ENCODE measurements around the gene GALE.

Gene GALE

DNA sequence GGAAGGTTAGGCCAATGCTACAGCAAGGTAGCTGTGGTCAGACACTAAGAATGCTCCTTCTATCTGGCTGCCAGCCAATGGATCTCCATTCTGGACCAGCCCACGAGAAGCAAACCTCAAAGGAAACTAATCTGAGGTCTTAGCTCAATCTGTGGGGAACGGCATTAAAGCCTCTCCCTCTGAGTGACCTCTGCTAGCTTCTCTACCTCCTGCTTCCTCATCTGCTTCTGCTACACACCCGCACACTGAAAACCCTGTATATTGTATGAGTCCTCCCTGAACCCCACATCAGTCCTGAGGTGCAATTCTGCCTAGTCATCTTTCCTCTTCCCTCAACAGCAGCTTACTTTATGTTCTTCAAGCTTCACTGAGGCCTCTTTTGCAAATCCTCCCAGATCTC is 6.9 kb upstream of the GALE start:
- TF ChIP-seq FOXP2 (optimal IDR thresholded peaks at IDR 0.05; ENCODE audit: borderline replicate concordance, extremely low read depth, extremely low read length, insufficient read depth) (no peak), POLR2AphosphoS5 (IDR thresholded peaks at IDR 0.05; ENCODE audit: low read depth, low read length) (no peak), SIN3A (IDR thresholded peaks at IDR 0.05; ENCODE audit: borderline replicate concordance, insufficient read depth, low read length) (no peak), TAF1 (IDR thresholded peaks at IDR 0.05; ENCODE audit: borderline replicate concordance, insufficient read depth, low read length) (no peak)

DNA sequence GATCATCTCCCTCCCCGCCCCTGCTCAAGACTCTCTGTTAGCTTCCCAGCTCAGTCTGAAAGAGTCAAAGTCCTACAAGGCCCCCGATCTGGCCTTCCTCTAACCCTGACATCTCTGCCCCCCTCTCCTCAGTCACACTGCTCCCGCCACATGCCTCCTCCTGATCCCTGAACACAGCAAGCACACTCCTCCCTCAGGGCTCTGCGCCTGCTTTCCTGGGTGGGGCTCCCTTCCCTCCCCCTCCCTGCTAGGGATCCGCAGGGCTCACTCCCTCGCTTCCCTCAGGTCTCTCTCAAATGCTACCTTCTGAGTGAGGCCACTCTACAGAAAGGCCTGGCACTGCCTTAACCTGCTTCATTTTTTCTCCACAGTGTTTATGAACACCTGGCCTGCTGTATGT is 5.7 kb upstream of the GALE start:
- TF ChIP-seq SIN3A (IDR thresholded peaks at IDR 0.05; ENCODE audit: borderline replicate concordance, insufficient read depth, low read length) (no peak), TAF1 (IDR thresholded peaks at IDR 0.05; ENCODE audit: borderline replicate concordance, insufficient read depth, low read length) (no peak), POLR2AphosphoS5 (IDR thresholded peaks at IDR 0.05; ENCODE audit: low read depth, low read length) (no peak), FOXP2 (optimal IDR thresholded peaks at IDR 0.05; ENCODE audit: borderline replicate concordance, extremely low read depth, extremely low read length, insufficient read depth) (no peak)
- TF ChIP-seq, protein P1, sequence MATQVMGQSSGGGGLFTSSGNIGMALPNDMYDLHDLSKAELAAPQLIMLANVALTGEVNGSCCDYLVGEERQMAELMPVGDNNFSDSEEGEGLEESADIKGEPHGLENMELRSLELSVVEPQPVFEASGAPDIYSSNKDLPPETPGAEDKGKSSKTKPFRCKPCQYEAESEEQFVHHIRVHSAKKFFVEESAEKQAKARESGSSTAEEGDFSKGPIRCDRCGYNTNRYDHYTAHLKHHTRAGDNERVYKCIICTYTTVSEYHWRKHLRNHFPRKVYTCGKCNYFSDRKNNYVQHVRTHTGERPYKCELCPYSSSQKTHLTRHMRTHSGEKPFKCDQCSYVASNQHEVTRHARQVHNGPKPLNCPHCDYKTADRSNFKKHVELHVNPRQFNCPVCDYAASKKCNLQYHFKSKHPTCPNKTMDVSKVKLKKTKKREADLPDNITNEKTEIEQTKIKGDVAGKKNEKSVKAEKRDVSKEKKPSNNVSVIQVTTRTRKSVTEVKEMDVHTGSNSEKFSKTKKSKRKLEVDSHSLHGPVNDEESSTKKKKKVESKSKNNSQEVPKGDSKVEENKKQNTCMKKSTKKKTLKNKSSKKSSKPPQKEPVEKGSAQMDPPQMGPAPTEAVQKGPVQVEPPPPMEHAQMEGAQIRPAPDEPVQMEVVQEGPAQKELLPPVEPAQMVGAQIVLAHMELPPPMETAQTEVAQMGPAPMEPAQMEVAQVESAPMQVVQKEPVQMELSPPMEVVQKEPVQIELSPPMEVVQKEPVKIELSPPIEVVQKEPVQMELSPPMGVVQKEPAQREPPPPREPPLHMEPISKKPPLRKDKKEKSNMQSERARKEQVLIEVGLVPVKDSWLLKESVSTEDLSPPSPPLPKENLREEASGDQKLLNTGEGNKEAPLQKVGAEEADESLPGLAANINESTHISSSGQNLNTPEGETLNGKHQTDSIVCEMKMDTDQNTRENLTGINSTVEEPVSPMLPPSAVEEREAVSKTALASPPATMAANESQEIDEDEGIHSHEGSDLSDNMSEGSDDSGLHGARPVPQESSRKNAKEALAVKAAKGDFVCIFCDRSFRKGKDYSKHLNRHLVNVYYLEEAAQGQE (IDR thresholded peaks at IDR 0.05; ENCODE audit: insufficient read depth in 1 of 2, low read depth in 2 of 2, low read length in 2 of 2) = no peak

DNA sequence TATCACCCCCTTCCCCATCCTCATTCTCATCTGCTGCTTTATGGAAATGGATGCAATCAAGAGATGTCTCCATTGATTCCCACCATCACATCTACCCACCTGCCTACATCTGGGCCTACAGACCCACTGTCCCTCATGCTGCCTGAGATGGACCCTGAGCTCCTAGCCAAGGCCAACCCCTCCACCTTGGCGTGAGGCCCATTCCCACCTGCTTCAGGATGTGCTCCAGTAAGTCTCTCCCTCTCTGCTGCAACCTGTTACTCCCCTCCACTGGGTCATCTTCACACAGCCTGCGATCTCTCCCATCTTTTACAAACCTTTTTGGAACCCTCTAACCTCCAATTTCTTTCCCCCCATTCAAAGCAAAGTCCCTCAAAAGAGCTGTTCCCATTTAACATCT is 4.5 kb upstream of the GALE start:
- TF ChIP-seq TAF1 (IDR thresholded peaks at IDR 0.05; ENCODE audit: borderline replicate concordance, insufficient read depth, low read length) (no peak), FOXP2 (optimal IDR thresholded peaks at IDR 0.05; ENCODE audit: borderline replicate concordance, extremely low read depth, extremely low read length, insufficient read depth) (no peak), SIN3A (IDR thresholded peaks at IDR 0.05; ENCODE audit: borderline replicate concordance, insufficient read depth, low read length) (no peak), POLR2AphosphoS5 (IDR thresholded peaks at IDR 0.05; ENCODE audit: low read depth, low read length) (no peak)
- TF ChIP-seq, protein P1 (IDR thresholded peaks at IDR 0.05; ENCODE audit: insufficient read depth in 1 of 2, low read depth in 2 of 2, low read length in 2 of 2) = no peak

DNA sequence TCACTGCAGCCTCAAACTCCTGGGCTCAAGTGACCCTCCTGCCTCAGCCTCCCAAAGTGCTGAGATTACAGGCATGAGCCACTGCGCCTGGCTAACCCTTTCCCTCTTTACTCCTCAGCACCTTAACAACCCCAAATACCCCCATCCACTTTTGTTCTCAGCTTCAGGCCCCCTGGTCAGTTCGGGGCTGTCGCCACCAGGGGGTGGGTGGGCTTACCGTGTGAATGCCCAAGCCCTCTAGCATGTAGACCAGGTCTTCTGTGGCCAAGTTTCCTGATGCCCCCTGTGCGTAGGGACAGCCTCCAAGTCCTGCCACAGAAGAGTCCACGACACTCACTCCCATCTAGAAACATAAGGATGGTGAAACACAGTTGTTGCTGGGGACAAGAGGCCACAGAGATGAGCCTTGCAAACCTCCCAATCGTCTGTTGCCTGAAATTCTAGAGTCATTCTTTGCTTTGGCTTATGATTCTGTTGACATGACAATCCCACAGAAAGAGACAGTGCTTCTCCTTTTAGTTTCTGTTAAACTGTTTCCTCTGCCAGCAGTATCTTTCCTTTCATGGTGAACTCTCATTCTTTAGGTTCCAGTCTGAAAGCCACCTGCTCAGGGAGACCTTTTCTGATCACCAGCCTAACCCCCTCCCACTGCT is 3.8 kb upstream of the GALE start:
- TF ChIP-seq POLR2AphosphoS5 (IDR thresholded peaks at IDR 0.05; ENCODE audit: low read depth, low read length) (no peak), FOXP2 (optimal IDR thresholded peaks at IDR 0.05; ENCODE audit: borderline replicate concordance, extremely low read depth, extremely low read length, insufficient read depth) (no peak), SIN3A (IDR thresholded peaks at IDR 0.05; ENCODE audit: borderline replicate concordance, insufficient read depth, low read length) (no peak), TAF1 (IDR thresholded peaks at IDR 0.05; ENCODE audit: borderline replicate concordance, insufficient read depth, low read length) (no peak)
- TF ChIP-seq, protein P1 (IDR thresholded peaks at IDR 0.05; ENCODE audit: insufficient read depth in 1 of 2, low read depth in 2 of 2, low read length in 2 of 2) = no peak

DNA sequence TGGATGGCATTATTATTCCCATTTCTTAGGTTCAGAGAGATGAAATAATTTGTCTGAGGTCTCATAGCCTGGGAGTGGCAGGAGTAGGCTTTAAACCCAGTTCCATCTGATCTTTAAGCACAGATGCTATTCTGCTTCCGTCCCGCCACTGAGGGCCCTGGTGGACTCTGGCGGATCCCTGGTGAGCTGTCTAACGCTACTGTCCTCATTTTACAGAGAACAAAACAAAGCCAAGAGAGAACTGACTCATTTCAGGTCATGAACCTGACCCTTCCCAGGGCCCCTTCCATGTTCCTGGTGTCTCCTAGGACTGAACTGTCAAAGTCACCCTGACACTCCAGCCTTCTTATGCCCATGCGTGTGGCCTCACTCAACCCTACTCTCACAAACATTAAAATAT is 3.1 kb upstream of the GALE start:
- no peak for TF ChIP-seq FOXP2 (optimal IDR thresholded peaks at IDR 0.05; ENCODE audit: borderline replicate concordance, extremely low read depth, extremely low read length, insufficient read depth)
- TF ChIP-seq, protein P1 (IDR thresholded peaks at IDR 0.05; ENCODE audit: insufficient read depth in 1 of 2, low read depth in 2 of 2, low read length in 2 of 2) = no peak
- no peak for TF ChIP-seq POLR2AphosphoS5 (IDR thresholded peaks at IDR 0.05; ENCODE audit: low read depth, low read length)
- TF ChIP-seq SIN3A (IDR thresholded peaks at IDR 0.05; ENCODE audit: borderline replicate concordance, insufficient read depth, low read length) = no peak
- TF ChIP-seq TAF1 (IDR thresholded peaks at IDR 0.05; ENCODE audit: borderline replicate concordance, insufficient read depth, low read length) = no peak
